HepG2 (cell line): ENCODE measurements around the gene LTB4R2.

Experiments
- FOXP1 ChIP-seq, 2 experiments: fragments of 450-650 bp in 1 of 2; IDR thresholded peaks; 2 replicates each; pipeline ENCODE4 v1.6.1; 2017 to 2018; ENCODE audit warnings: antibody characterized with exemption in 1 of 2
- PHB2 ChIP-seq: fragments of 450-650 bp; IDR thresholded peaks from 2 replicates; pipeline ENCODE4 v1.6.1; 2018; ENCODE audit not compliant: partially characterized antibody
- TF ChIP-seq, protein P1 (sequence below): sonication (generic); formaldehyde crosslinking; IDR thresholded peaks from 2 replicates; pipeline ENCODE4 v1.4.0; 2020; ENCODE audit warnings: missing genetic modification reagents
- TF ChIP-seq, protein P2 (sequence below): sonication (generic); formaldehyde crosslinking; IDR thresholded peaks from 2 replicates; pipeline ENCODE4 v1.4.0; 2020; ENCODE audit warnings: missing genetic modification reagents
- TF ChIP-seq, protein P3 (sequence below): sonication (generic); formaldehyde crosslinking; IDR thresholded peaks from 2 replicates; pipeline ENCODE4 v1.4.0; 2020; ENCODE audit warnings: missing genetic modification reagents

GRCh38 chr14:24277071-24277470, 32.9 kb upstream of the LTB4R2 start:
- TF ChIP-seq, protein P1, sequence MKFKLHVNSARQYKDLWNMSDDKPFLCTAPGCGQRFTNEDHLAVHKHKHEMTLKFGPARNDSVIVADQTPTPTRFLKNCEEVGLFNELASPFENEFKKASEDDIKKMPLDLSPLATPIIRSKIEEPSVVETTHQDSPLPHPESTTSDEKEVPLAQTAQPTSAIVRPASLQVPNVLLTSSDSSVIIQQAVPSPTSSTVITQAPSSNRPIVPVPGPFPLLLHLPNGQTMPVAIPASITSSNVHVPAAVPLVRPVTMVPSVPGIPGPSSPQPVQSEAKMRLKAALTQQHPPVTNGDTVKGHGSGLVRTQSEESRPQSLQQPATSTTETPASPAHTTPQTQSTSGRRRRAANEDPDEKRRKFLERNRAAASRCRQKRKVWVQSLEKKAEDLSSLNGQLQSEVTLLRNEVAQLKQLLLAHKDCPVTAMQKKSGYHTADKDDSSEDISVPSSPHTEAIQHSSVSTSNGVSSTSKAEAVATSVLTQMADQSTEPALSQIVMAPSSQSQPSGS (CRISPR knock-in tag), result no peak
- TF ChIP-seq, protein P2, sequence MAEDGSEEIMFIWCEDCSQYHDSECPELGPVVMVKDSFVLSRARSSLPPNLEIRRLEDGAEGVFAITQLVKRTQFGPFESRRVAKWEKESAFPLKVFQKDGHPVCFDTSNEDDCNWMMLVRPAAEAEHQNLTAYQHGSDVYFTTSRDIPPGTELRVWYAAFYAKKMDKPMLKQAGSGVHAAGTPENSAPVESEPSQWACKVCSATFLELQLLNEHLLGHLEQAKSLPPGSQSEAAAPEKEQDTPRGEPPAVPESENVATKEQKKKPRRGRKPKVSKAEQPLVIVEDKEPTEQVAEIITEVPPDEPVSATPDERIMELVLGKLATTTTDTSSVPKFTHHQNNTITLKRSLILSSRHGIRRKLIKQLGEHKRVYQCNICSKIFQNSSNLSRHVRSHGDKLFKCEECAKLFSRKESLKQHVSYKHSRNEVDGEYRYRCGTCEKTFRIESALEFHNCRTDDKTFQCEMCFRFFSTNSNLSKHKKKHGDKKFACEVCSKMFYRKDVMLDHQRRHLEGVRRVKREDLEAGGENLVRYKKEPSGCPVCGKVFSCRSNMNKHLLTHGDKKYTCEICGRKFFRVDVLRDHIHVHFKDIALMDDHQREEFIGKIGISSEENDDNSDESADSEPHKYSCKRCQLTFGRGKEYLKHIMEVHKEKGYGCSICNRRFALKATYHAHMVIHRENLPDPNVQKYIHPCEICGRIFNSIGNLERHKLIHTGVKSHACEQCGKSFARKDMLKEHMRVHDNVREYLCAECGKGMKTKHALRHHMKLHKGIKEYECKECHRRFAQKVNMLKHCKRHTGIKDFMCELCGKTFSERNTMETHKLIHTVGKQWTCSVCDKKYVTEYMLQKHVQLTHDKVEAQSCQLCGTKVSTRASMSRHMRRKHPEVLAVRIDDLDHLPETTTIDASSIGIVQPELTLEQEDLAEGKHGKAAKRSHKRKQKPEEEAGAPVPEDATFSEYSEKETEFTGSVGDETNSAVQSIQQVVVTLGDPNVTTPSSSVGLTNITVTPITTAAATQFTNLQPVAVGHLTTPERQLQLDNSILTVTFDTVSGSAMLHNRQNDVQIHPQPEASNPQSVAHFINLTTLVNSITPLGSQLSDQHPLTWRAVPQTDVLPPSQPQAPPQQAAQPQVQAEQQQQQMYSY (CRISPR knock-in tag), result no peak
- no peak for TF ChIP-seq PHB2
- no peak for TF ChIP-seq FOXP1 (IDR thresholded peaks at IDR 0.05)
- no peak for TF ChIP-seq FOXP1 (CRISPR knock-in tag; IDR thresholded peaks at IDR 0.05)
- TF ChIP-seq, protein P3, sequence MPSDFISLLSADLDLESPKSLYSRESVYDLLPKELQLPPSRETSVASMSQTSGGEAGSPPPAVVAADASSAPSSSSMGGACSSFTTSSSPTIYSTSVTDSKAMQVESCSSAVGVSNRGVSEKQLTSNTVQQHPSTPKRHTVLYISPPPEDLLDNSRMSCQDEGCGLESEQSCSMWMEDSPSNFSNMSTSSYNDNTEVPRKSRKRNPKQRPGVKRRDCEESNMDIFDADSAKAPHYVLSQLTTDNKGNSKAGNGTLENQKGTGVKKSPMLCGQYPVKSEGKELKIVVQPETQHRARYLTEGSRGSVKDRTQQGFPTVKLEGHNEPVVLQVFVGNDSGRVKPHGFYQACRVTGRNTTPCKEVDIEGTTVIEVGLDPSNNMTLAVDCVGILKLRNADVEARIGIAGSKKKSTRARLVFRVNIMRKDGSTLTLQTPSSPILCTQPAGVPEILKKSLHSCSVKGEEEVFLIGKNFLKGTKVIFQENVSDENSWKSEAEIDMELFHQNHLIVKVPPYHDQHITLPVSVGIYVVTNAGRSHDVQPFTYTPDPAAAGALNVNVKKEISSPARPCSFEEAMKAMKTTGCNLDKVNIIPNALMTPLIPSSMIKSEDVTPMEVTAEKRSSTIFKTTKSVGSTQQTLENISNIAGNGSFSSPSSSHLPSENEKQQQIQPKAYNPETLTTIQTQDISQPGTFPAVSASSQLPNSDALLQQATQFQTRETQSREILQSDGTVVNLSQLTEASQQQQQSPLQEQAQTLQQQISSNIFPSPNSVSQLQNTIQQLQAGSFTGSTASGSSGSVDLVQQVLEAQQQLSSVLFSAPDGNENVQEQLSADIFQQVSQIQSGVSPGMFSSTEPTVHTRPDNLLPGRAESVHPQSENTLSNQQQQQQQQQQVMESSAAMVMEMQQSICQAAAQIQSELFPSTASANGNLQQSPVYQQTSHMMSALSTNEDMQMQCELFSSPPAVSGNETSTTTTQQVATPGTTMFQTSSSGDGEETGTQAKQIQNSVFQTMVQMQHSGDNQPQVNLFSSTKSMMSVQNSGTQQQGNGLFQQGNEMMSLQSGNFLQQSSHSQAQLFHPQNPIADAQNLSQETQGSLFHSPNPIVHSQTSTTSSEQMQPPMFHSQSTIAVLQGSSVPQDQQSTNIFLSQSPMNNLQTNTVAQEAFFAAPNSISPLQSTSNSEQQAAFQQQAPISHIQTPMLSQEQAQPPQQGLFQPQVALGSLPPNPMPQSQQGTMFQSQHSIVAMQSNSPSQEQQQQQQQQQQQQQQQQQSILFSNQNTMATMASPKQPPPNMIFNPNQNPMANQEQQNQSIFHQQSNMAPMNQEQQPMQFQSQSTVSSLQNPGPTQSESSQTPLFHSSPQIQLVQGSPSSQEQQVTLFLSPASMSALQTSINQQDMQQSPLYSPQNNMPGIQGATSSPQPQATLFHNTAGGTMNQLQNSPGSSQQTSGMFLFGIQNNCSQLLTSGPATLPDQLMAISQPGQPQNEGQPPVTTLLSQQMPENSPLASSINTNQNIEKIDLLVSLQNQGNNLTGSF, result no peak
